Gastrocnemius medialis (tissue), 4 donors: ENCODE results near the gene MIX23.

Source experiments
- POLR2A ChIP-seq, 2 donors: fragments of 450-650 bp; IDR thresholded peaks; one replicate each; pipeline ENCODE4 v1.6.1; 2017; ENCODE audit warnings: antibody characterized with exemption in 2 of 2, mild to moderate bottlenecking in 2 of 2, moderate library complexity in 2 of 2
- TF ChIP-seq, protein P1 (sequence below), 5 experiments: fragments of 450-650 bp in 3 of 5; fragments of 200-600 bp in 2 of 5; sonication (generic) in 2 of 5; IDR thresholded peaks in 4 of 5; conservative IDR thresholded peaks in 1 of 5; 1 replicate in 4 of 5; 2 replicates in 1 of 5; pipeline ENCODE4 v1.5.1; 2016 to 2019; ENCODE audit warnings: antibody characterized with exemption in 5 of 5, mild to moderate bottlenecking in 3 of 5, moderate library complexity in 3 of 5

DNA sequence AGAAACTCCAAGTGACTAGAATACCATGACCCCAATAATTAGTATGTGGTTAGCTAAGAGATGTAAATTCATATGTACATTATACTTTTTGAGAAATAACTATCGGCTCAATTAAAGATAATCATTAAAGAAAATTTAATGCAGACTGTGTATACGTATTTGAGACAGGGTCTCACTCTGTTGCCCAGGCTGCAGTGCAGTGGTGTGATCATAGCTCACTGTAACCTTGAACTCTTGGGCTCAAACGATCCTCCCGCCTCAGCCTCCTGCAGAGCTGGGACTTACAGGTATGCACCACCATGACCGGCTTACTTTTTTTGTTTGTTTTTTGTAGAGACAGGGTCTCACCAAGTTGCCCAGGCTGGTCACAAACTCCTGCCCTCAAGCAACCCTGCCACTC is 66.7 kb downstream of the MIX23 start:
- TF ChIP-seq, protein P1, sequence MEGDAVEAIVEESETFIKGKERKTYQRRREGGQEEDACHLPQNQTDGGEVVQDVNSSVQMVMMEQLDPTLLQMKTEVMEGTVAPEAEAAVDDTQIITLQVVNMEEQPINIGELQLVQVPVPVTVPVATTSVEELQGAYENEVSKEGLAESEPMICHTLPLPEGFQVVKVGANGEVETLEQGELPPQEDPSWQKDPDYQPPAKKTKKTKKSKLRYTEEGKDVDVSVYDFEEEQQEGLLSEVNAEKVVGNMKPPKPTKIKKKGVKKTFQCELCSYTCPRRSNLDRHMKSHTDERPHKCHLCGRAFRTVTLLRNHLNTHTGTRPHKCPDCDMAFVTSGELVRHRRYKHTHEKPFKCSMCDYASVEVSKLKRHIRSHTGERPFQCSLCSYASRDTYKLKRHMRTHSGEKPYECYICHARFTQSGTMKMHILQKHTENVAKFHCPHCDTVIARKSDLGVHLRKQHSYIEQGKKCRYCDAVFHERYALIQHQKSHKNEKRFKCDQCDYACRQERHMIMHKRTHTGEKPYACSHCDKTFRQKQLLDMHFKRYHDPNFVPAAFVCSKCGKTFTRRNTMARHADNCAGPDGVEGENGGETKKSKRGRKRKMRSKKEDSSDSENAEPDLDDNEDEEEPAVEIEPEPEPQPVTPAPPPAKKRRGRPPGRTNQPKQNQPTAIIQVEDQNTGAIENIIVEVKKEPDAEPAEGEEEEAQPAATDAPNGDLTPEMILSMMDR (IDR thresholded peaks at IDR 0.05 in 4 of 5, conservative IDR thresholded peaks at IDR 0.05 in 1 of 5) = no peak
- TF ChIP-seq POLR2A (IDR thresholded peaks at IDR 0.05) = no peak
